Osteocyte (in vitro differentiated cells): ENCODE data around the gene TANGO6. TPM values are rescaled to one million over a fixed set of nuclear protein-coding genes. Genes with fewer than 3 reads are reported as not detected.
A peak's percentile ranks its signal among the peaks of the same experiment; 100 is the strongest.

Experiments
- DNase-seq: peaks from one replicate; pipeline ENCODE4 v3.0.0; 2021; ENCODE audit warnings: mixed read lengths; ENCODE audit not compliant: unreplicated experiment; ENCODE audit errors: extremely low spot score
- H3K27ac Mint-ChIP-seq: one replicate; pipeline ENCODE4 v1.8.0; 2021; ENCODE audit warnings: mild to moderate bottlenecking, mixed read lengths; ENCODE audit not compliant: unreplicated experiment
- H3K27me3 Mint-ChIP-seq: one replicate; pipeline ENCODE4 v1.8.0; 2021; ENCODE audit warnings: mixed read lengths; ENCODE audit not compliant: unreplicated experiment
- H3K36me3 Mint-ChIP-seq: one replicate; pipeline ENCODE4 v1.8.0; 2021; ENCODE audit warnings: mixed read lengths; ENCODE audit not compliant: unreplicated experiment
- H3K4me1 Mint-ChIP-seq: one replicate; pipeline ENCODE4 v1.8.0; 2021; ENCODE audit warnings: mixed read lengths; ENCODE audit not compliant: unreplicated experiment
- H3K4me3 Mint-ChIP-seq: one replicate; pipeline ENCODE4 v1.8.0; 2021; ENCODE audit warnings: mild to moderate bottlenecking, moderate library complexity, mixed read lengths; ENCODE audit not compliant: unreplicated experiment
- H3K9me3 Mint-ChIP-seq: one replicate; pipeline ENCODE4 v1.8.0; 2021; ENCODE audit warnings: mixed read lengths; ENCODE audit not compliant: unreplicated experiment
- long read RNA-seq: library from polyadenylated mRNA; unstranded; transcript quantifications from one replicate; pipeline ENCODE4 v2.0.0, GENCODE V29; 2021
- total RNA-seq: library from RNA; stranded (reverse); gene quantifications from 2 replicates; pipeline ENCODE4 v1.2.1, GENCODE V29; 2021
- TF ChIP-seq, protein P1 (sequence below): fragments of 200-600 bp; sonication (generic); IDR thresholded peaks from 2 replicates; pipeline ENCODE4 v1.5.0; 2021; ENCODE audit warnings: antibody characterized with exemption, mild to moderate bottlenecking, moderate library complexity

The TANGO6 gene
- 11.9 and 13.4 TPM in 2 replicates for total RNA-seq
- long read RNA-seq, full-length matches to known transcripts = 52 of 82 reads
- long read RNA-seq, partial matches to known transcripts = 21 of 82 reads
- long read RNA-seq, other reads (novel, unspliced or antisense) = 9 of 82 reads

DNA sequence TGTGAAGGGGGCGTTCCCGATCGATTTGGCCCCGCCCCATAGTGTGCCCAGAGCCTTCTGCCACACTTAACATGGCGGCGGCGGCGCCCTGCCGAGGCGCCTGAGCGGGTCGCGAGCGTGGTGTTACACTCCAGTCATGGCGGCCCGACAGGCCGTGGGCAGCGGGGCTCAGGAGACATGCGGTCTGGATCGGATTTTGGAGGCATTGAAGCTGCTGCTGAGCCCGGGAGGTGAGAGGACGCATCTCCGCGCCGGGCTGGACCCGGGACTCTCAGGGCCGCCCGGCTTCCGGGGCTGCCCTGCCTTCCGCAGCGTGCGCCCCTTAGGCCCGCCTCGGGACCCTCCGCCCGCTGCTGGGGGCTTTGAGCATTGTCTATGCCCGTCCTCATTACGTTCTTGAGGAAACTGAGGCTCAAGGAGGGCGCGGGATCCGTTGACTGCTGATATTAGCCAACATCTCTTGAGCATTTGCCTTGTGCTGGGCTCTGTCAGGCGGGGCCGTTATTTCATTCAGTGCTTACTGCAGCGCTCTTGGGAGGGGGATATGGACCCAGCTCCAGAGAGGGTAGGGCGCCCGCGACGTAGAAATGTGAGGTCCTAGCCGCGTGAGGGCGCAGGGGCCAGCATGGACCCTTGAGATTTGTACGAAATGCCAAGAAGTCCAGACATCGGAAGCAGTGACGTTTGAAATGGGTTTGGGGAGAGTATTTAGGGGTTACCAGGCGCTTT, at the start of gene TANGO6:
Gene TANGO6 (plus strand): TSS at position 50 of the 729 bp plus-strand sequence. CDS start 87 bp downstream, at position 137.
- H3K4me3 Mint-ChIP-seq = peak within 1 kb of the TSS; percentile 93
- H3K4me1 Mint-ChIP-seq = peaks cover 16% of the 10 kb centered on the region
- H3K9me3 Mint-ChIP-seq = no peaks in the 10 kb centered on the region
- no peaks in the 10 kb centered on the region for H3K36me3 Mint-ChIP-seq
- H3K27me3 Mint-ChIP-seq = no peaks in the 10 kb centered on the region
- H3K27ac Mint-ChIP-seq = peak within 1 kb of the TSS; percentile 90
- TF ChIP-seq, protein P1, sequence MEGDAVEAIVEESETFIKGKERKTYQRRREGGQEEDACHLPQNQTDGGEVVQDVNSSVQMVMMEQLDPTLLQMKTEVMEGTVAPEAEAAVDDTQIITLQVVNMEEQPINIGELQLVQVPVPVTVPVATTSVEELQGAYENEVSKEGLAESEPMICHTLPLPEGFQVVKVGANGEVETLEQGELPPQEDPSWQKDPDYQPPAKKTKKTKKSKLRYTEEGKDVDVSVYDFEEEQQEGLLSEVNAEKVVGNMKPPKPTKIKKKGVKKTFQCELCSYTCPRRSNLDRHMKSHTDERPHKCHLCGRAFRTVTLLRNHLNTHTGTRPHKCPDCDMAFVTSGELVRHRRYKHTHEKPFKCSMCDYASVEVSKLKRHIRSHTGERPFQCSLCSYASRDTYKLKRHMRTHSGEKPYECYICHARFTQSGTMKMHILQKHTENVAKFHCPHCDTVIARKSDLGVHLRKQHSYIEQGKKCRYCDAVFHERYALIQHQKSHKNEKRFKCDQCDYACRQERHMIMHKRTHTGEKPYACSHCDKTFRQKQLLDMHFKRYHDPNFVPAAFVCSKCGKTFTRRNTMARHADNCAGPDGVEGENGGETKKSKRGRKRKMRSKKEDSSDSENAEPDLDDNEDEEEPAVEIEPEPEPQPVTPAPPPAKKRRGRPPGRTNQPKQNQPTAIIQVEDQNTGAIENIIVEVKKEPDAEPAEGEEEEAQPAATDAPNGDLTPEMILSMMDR = peak; percentile 55
- peak; percentile 93 for DNase-seq

DNA sequence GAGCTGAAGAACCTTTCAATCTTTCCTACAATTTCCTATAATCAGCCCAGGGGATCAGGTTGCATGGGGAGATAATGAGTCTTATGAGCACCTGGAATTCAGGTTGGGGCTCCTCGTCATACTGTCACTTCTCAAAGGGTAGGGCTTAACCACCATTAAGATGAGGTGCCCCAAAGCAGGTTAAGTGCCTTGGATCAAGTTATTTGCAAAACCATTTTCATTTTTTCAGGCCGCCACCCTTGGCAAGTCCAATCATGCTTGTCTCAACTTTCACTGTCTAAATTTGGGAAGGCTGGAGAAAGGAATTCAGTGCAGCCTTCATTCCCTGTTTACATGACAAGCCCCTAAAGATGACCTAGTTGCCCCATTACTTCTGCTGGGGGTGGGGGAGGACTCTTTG, 44.9 kb upstream of the TANGO6 start:
- H3K4me3 Mint-ChIP-seq = no peak overlapping the region
- H3K36me3 Mint-ChIP-seq = no peaks in the 10 kb centered on the region
- no peak overlapping the region for H3K27ac Mint-ChIP-seq
- H3K9me3 Mint-ChIP-seq = no peaks in the 10 kb centered on the region
- TF ChIP-seq, protein P1 = no peak
- peaks cover 16% of the 10 kb centered on the region for H3K4me1 Mint-ChIP-seq
- H3K27me3 Mint-ChIP-seq = no peaks in the 10 kb centered on the region
- no peak for DNase-seq

DNA sequence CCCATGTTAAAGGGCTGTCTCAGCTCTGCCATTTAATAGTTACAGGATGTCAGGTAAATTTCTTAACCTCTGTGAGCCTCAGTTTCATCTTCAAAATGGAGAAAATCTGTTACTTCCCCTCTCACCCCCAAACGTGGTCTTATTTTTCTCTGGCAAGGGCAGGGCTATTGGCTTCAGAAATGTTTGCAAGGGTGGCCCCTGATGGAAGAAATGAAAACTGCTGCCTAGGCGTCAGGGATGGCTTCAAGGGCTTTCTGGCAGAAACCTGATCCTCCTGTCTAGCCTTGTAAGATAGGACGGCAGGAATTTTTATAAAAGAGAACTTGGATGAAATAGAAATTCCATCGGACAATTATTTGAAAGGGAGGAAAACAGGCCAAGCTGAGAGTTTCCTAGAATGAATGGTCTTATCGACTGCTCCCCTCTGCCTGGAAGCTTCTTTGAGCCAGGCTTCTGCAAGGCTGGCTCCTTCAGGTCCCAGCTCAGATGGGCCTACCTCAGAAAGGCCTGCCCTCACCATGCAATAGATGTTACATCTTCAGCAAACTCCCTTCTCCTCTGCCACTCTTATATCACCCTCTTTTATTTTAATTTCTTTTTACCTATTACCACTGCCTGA, 43.0 kb upstream of the TANGO6 start:
- no peaks in the 10 kb centered on the region for H3K36me3 Mint-ChIP-seq
- peak; percentile 89 for DNase-seq
- TF ChIP-seq, protein P1 = peak; percentile 90
- H3K4me1 Mint-ChIP-seq = peaks cover 15% of the 10 kb centered on the region
- H3K9me3 Mint-ChIP-seq = no peaks in the 10 kb centered on the region
- no peaks in the 10 kb centered on the region for H3K27me3 Mint-ChIP-seq
- no peak overlapping the region for H3K4me3 Mint-ChIP-seq
- H3K27ac Mint-ChIP-seq = no peak overlapping the region

DNA sequence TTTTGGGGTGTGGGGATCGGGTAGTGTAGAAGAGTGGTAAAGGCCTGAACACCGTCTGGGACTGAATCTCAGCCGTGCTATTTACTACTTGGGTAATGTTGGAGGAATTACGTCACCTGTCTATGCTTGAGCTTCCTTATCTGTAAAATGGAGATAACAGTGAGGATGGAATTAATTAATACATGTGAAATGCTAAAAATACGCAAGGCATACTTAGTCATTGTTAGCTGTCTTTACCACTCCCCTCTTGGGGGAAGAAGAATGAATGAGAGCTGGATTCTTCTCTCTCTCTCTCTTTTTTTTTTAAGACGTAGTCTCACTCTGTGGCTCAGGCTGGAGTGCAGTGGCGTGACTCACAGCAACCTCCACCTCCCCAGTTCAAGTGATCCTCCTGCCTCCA, 41.1 kb upstream of the TANGO6 start:
- DNase-seq = no peak
- H3K9me3 Mint-ChIP-seq = no peaks in the 10 kb centered on the region
- H3K27me3 Mint-ChIP-seq = no peaks in the 10 kb centered on the region
- no peak overlapping the region for H3K4me3 Mint-ChIP-seq
- no peak overlapping the region for H3K27ac Mint-ChIP-seq
- no peaks in the 10 kb centered on the region for H3K36me3 Mint-ChIP-seq
- TF ChIP-seq, protein P1 = no peak
- H3K4me1 Mint-ChIP-seq = peaks cover 15% of the 10 kb centered on the region

DNA sequence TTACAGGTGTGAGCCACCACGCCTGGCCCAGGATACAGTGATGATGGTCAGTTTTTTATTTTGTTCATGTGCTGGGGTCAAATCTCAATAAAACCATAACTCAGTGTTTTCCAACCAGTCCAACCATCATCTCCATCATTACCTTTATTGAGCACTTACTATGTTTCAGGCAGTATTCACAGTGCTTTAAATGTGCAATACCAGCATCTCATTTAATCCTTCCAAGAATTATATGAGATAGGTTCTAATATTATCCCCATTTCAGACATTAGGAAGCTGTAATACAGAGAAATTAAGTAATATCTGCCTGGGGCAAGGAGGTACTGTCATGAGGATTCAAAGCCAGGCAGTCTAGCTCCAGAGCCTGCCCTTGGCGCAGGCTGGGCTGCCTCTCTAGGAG, 36.9 kb upstream of the TANGO6 start:
- H3K4me3 Mint-ChIP-seq = no peak overlapping the region
- H3K4me1 Mint-ChIP-seq = peaks cover 9% of the 10 kb centered on the region
- TF ChIP-seq, protein P1 = no peak
- no peak for DNase-seq
- H3K27me3 Mint-ChIP-seq = no peaks in the 10 kb centered on the region
- no peak overlapping the region for H3K27ac Mint-ChIP-seq
- H3K36me3 Mint-ChIP-seq = no peaks in the 10 kb centered on the region
- H3K9me3 Mint-ChIP-seq = no peaks in the 10 kb centered on the region
